ENCODE measurements around the gene TENT5C. TPM values are rescaled to one million over a fixed set of nuclear protein-coding genes. Genes with fewer than 3 reads are reported as not detected.

TENT5C gene
- total RNA-seq, 5 donors from 2014 or later (not counting 1 experiment from before 2014, with no cell fraction given), result 7.6 to 133 (median 11.2) TPM

DNA sequence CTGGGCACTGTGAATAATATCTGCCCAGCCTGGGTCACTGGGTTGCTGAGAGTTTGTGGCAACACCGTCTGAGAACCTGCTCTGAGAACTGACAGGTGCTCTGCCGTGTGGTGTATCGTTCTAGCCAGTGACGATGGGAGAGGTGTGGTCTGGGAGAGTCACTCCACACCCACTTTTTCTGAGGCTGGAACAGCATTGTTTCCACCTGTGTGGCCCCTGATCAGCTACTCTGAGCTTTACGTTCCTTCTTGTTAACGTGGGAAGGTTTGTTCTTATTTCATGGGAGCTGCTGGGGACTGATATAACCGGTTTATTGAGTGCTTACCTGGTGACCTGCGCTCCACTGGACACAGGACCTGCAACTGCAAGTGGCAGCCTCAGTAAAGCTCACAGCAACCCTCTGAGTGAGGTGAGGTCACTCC, 34.8 kb upstream of the TENT5C start:
- ChIA-PET POLR2A (no interaction called here), CTCF (interaction anchor here in 1 of 2 donors (0.6 kb wide), 1 partner anchor 58 kb away, joined by 8 read pairs; no protein-coding TSS in a partner anchor)
- Mint-ChIP-seq H3K36me3 (no peaks in the 10 kb centered on the region), H3K4me1 (peaks cover 21 to 36% (median 25%) of the 10 kb centered on the region in 3 donors), H3K27me3 (no peaks in the 10 kb centered on the region), H3K27ac (no peak overlapping the region), H3K9me3 (no peaks in the 10 kb centered on the region), H3K4me3 (no peak overlapping the region)
- H3K27ac ChIP-seq (ENCODE audit: low read length), result no peak overlapping the region
- peaks cover 0 to 6% of the 10 kb centered on the region in 2 experiments for H3K27me3 ChIP-seq (replicated peaks in 1 of 2; ENCODE audit: control insufficient read depth in 2 of 2, extremely low read depth in 1 of 2, insufficient read depth in 2 of 2, low read length in 1 of 2)
- ATAC-seq (replicated peaks in 1 of 4) (no peak), DNase-seq (no peak)
- WGBS (ENCODE audit: insufficient coverage), result 91% methylated on average over 4 of the region's 8 CpGs
- no peak overlapping the region for H3K4me3 ChIP-seq (ENCODE audit: control insufficient read depth in 1 of 2, extremely low read depth in 1 of 2, low read length in 1 of 2)
- H3K36me3 ChIP-seq (ENCODE audit: control insufficient read depth in 2 of 2, extremely low read depth in 1 of 2, insufficient read depth in 1 of 2, low read length in 1 of 2), result no peaks in the 10 kb centered on the region
- H3K4me1 ChIP-seq (ENCODE audit: control insufficient read depth in 1 of 2, extremely low read depth in 1 of 2, insufficient read depth in 2 of 2, low read length in 2 of 2), result peaks cover 0 to 16% of the 10 kb centered on the region in 2 experiments
- no peaks in the 10 kb centered on the region for H3K9me3 ChIP-seq

GRCh38 chr1:117571496-117571895, 34.4 kb upstream of the TENT5C start:
- no peak for DNase-seq
- H3K4me3 ChIP-seq (ENCODE audit: control insufficient read depth in 1 of 2, extremely low read depth in 1 of 2, low read length in 1 of 2), result no peak overlapping the region
- ChIA-PET CTCF (interaction anchor here in 1 of 2 donors (0.6 kb wide), 1 partner anchor 59 kb away, joined by 8 read pairs; no protein-coding TSS in a partner anchor), POLR2A (interaction anchor here in 1 of 2 donors (0.6 kb wide), 1 partner anchor 42 kb away, joined by 3 read pairs; no protein-coding TSS in a partner anchor)
- no peaks in the 10 kb centered on the region for H3K27me3 Mint-ChIP-seq
- H3K4me1 ChIP-seq (ENCODE audit: control insufficient read depth in 1 of 2, extremely low read depth in 1 of 2, insufficient read depth in 2 of 2, low read length in 2 of 2), result peaks cover 0 to 16% of the 10 kb centered on the region in 2 experiments
- WGBS (ENCODE audit: insufficient coverage), result 100% methylated on average over 1 of the region's 5 CpGs
- no peak for ATAC-seq (replicated peaks in 1 of 4)
- H3K9me3 Mint-ChIP-seq, result no peaks in the 10 kb centered on the region
- no peak overlapping the region for H3K4me3 Mint-ChIP-seq
- no peaks in the 10 kb centered on the region for H3K9me3 ChIP-seq
- H3K27ac Mint-ChIP-seq, result peak overlapping the region; percentile 1 to 78
- no peaks in the 10 kb centered on the region for H3K36me3 Mint-ChIP-seq
- H3K27ac ChIP-seq (ENCODE audit: low read length), result no peak overlapping the region
- H3K4me1 Mint-ChIP-seq, result peaks cover 21 to 36% (median 25%) of the 10 kb centered on the region in 3 donors
- H3K36me3 ChIP-seq (ENCODE audit: control insufficient read depth in 2 of 2, extremely low read depth in 1 of 2, insufficient read depth in 1 of 2, low read length in 1 of 2), result no peaks in the 10 kb centered on the region
- peaks cover 0 to under 1% of the 10 kb centered on the region in 2 experiments for H3K27me3 ChIP-seq (replicated peaks in 1 of 2; ENCODE audit: control insufficient read depth in 2 of 2, extremely low read depth in 1 of 2, insufficient read depth in 2 of 2, low read length in 1 of 2)

DNA sequence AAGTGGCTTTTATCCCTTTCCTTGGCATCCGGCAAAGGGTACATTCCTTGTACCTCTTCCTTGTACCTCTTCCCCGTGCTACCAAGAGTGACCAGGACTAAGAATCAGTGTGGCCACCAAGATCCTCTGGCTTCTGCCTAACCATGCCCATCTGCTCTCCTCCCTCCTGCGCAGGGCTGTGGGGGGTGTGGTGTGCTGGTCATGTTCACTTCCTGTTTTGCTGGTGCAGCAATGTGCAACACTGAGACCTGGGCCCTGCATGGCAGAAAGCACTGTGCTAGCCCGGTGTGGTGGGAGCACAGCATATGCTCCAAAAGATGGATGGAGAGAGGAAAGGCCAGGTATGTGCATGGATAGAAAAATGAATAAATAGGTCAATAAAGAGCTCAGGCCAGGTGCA, 33.3 kb upstream of the TENT5C start:
- peaks cover 0 to 16% of the 10 kb centered on the region in 2 experiments for H3K4me1 ChIP-seq (ENCODE audit: control insufficient read depth in 1 of 2, extremely low read depth in 1 of 2, insufficient read depth in 2 of 2, low read length in 2 of 2)
- no peaks in the 10 kb centered on the region for H3K36me3 ChIP-seq (ENCODE audit: control insufficient read depth in 2 of 2, extremely low read depth in 1 of 2, insufficient read depth in 1 of 2, low read length in 1 of 2)
- peak overlapping the region in 1 of 3 donors; percentile 6 for H3K4me3 Mint-ChIP-seq
- peaks cover 21 to 36% (median 25%) of the 10 kb centered on the region in 3 donors for H3K4me1 Mint-ChIP-seq
- CTCF ChIA-PET, result interaction anchor here in 1 of 2 donors (0.8 kb wide), 1 partner anchor 20 kb away, joined by 3 read pairs; no protein-coding TSS in a partner anchor
- peak; percentile 74 to 95 (median 88) for ATAC-seq (replicated peaks in 1 of 4)
- H3K36me3 Mint-ChIP-seq, result no peaks in the 10 kb centered on the region
- no peak overlapping the region for H3K27ac ChIP-seq (ENCODE audit: low read length)
- H3K27me3 Mint-ChIP-seq, result no peaks in the 10 kb centered on the region
- WGBS (ENCODE audit: insufficient coverage), result 100% methylated on average over 1 of the region's 4 CpGs
- no peaks in the 10 kb centered on the region for H3K9me3 ChIP-seq
- peak in 32 of 35 experiments; percentile 9 to 59 (median 26) for DNase-seq
- H3K4me3 ChIP-seq (ENCODE audit: control insufficient read depth in 1 of 2, extremely low read depth in 1 of 2, low read length in 1 of 2), result no peak overlapping the region
- H3K27me3 ChIP-seq (replicated peaks in 1 of 2; ENCODE audit: control insufficient read depth in 2 of 2, extremely low read depth in 1 of 2, insufficient read depth in 2 of 2, low read length in 1 of 2), result no peaks in the 10 kb centered on the region
- H3K27ac Mint-ChIP-seq, result peak overlapping the region; percentile 45 to 55
- H3K9me3 Mint-ChIP-seq, result no peaks in the 10 kb centered on the region
- POLR2A ChIA-PET, result no interaction called here

DNA sequence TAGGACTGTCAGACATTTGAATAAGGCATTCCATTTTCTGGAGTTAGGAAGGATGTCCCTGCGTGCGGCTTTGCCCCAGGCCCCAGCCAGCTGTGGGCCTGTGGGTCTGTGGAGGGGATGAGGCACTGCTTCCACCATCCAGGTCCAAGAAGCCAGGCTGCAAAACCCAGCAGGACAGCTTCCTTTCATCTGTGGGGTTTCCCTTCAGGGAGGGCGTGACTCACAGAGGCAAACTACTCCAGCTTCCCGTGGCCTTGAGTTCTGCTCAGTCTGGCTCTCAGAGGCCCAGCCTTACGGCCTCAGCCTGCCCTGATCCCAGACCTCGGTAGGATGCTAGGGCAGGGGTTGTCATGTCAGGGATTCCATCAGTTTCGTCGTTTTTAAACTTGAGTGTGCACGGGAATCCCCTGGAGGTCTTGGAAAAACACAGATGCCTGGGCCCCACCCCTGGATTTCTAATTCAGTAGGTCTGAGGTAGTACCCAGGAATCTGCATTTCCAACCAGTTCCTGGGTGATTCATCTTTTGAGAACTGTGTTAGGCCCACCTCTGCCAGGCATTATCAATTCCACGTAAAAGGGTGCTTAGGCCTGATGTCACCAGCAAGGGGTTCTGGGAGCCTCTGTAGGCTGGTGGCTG, 32.3 kb upstream of the TENT5C start:
- H3K9me3 ChIP-seq, result no peaks in the 10 kb centered on the region
- POLR2A ChIA-PET, result no interaction called here
- H3K27ac Mint-ChIP-seq, result no peak overlapping the region

DNA sequence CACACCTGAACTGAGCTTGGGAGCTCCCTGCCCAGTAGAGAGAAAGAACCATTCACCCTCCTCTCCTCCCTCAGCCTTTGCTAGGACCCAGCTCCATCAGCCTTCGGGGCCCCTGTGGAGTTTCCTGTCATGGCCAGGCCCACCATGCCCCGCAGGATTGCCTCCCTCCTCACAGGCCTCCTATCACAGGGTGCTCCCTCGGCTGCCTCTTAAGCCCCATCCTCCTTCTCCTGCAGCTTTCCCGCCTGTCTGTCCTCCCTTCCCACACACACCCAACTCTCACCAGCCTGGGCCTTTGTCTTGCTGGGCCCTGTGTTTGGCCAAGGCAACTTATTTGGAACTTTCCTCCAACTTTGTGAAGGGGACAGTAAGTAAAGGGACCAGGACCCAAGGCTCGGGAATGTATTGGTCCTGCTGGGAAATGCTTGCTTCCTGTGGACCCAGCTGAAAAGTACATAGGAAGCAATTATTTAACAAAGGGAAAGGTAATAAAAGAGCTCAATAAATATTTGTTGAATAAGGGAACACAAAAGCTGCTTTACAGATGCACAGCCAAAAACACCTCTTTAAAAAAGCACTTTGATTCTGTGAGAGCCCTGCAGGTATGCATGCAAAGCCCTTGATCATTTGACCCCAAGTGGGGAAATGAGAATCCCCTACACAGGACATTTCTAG, 31.6 kb upstream of the TENT5C start:
- DNase-seq (no peak), ATAC-seq (replicated peaks in 1 of 4) (no peak)
- Mint-ChIP-seq H3K27me3 (no peaks in the 10 kb centered on the region), H3K27ac (peak overlapping the region in 1 of 2 donors; percentile 56), H3K9me3 (no peaks in the 10 kb centered on the region), H3K36me3 (no peaks in the 10 kb centered on the region), H3K4me1 (peaks cover 21 to 36% (median 25%) of the 10 kb centered on the region in 3 donors), H3K4me3 (peak overlapping the region in 1 of 3 donors; percentile 16)
- no peak overlapping the region for H3K4me3 ChIP-seq (ENCODE audit: control insufficient read depth in 1 of 2, extremely low read depth in 1 of 2, low read length in 1 of 2)
- H3K27ac ChIP-seq (ENCODE audit: low read length), result no peak overlapping the region
- H3K4me1 ChIP-seq (ENCODE audit: control insufficient read depth in 1 of 2, extremely low read depth in 1 of 2, insufficient read depth in 2 of 2, low read length in 2 of 2), result peaks cover 0 to 16% of the 10 kb centered on the region in 2 experiments
- no peaks in the 10 kb centered on the region for H3K9me3 ChIP-seq
- no peaks in the 10 kb centered on the region for H3K27me3 ChIP-seq (replicated peaks in 1 of 2; ENCODE audit: control insufficient read depth in 2 of 2, extremely low read depth in 1 of 2, insufficient read depth in 2 of 2, low read length in 1 of 2)
- no peaks in the 10 kb centered on the region for H3K36me3 ChIP-seq (ENCODE audit: control insufficient read depth in 2 of 2, extremely low read depth in 1 of 2, insufficient read depth in 1 of 2, low read length in 1 of 2)
- CTCF ChIA-PET, result interaction anchor here in 1 of 2 donors (0.5 kb wide), 1 partner anchor 1254 kb away, joined by 3 read pairs; no protein-coding TSS in a partner anchor
- 70% methylated on average over 2 of the region's 5 CpGs for WGBS (ENCODE audit: insufficient coverage)
- POLR2A ChIA-PET, result no interaction called here

More for the DNA sequence above, 32.3 kb upstream of the TENT5C start:
- Histone ChIP-seq H3K4me3 (ENCODE audit: control insufficient read depth in 1 of 2, extremely low read depth in 1 of 2, low read length in 1 of 2) (no peak overlapping the region), H3K36me3 (ENCODE audit: control insufficient read depth in 2 of 2, extremely low read depth in 1 of 2, insufficient read depth in 1 of 2, low read length in 1 of 2) (no peaks in the 10 kb centered on the region), H3K27ac (ENCODE audit: low read length) (no peak overlapping the region), H3K27me3 (replicated peaks in 1 of 2; ENCODE audit: control insufficient read depth in 2 of 2, extremely low read depth in 1 of 2, insufficient read depth in 2 of 2, low read length in 1 of 2) (no peaks in the 10 kb centered on the region), H3K4me1 (ENCODE audit: control insufficient read depth in 1 of 2, extremely low read depth in 1 of 2, insufficient read depth in 2 of 2, low read length in 2 of 2) (peaks cover 0 to 16% of the 10 kb centered on the region in 2 experiments)
- DNase-seq, result peak in 1 of 35 experiments; percentile 11
- Mint-ChIP-seq H3K36me3 (no peaks in the 10 kb centered on the region), H3K4me3 (no peak overlapping the region), H3K9me3 (no peaks in the 10 kb centered on the region), H3K27me3 (no peaks in the 10 kb centered on the region), H3K4me1 (peaks cover 21 to 36% (median 25%) of the 10 kb centered on the region in 3 donors)
- 87% methylated on average over 10 of the region's 10 CpGs for WGBS (ENCODE audit: insufficient coverage)
- CTCF ChIA-PET, result interaction anchor here in 1 of 2 donors (0.8 kb wide), 1 partner anchor 19 kb away, joined by 3 read pairs; no protein-coding TSS in a partner anchor
- no peak for ATAC-seq (replicated peaks in 1 of 4)

GRCh38 chr1:117575586-117576225, 30.1 kb upstream of the TENT5C start:
- no peaks in the 10 kb centered on the region for H3K9me3 Mint-ChIP-seq
- Histone ChIP-seq H3K9me3 (no peaks in the 10 kb centered on the region), H3K27me3 (replicated peaks in 1 of 2; ENCODE audit: control insufficient read depth in 2 of 2, extremely low read depth in 1 of 2, insufficient read depth in 2 of 2, low read length in 1 of 2) (no peaks in the 10 kb centered on the region), H3K27ac (ENCODE audit: low read length) (no peak overlapping the region), H3K36me3 (ENCODE audit: control insufficient read depth in 2 of 2, extremely low read depth in 1 of 2, insufficient read depth in 1 of 2, low read length in 1 of 2) (no peaks in the 10 kb centered on the region), H3K4me1 (ENCODE audit: control insufficient read depth in 1 of 2, extremely low read depth in 1 of 2, insufficient read depth in 2 of 2, low read length in 2 of 2) (peaks cover 0 to 16% of the 10 kb centered on the region in 2 experiments), H3K4me3 (ENCODE audit: control insufficient read depth in 1 of 2, extremely low read depth in 1 of 2, low read length in 1 of 2) (no peak overlapping the region)
- POLR2A ChIA-PET, result interaction anchor here in 1 of 2 donors (0.6 kb wide), 1 partner anchor 41 kb away, joined by 3 read pairs; no protein-coding TSS in a partner anchor
- H3K4me1 Mint-ChIP-seq, result peaks cover 20 to 32% (median 21%) of the 10 kb centered on the region in 3 donors
- DNase-seq (no peak), ATAC-seq (replicated peaks in 1 of 4) (no peak)
- no peaks in the 10 kb centered on the region for H3K27me3 Mint-ChIP-seq
- H3K27ac Mint-ChIP-seq, result no peak overlapping the region
- no peaks in the 10 kb centered on the region for H3K36me3 Mint-ChIP-seq
- no peak overlapping the region for H3K4me3 Mint-ChIP-seq
- WGBS (ENCODE audit: insufficient coverage), result 94% methylated on average over 6 of the region's 8 CpGs
- CTCF ChIA-PET, result interaction anchor here in 1 of 2 donors (1.5 kb wide), 1 partner anchor 99 kb away, joined by 5 read pairs; no protein-coding TSS in a partner anchor

All from T-cell (primary cell).